ENCODE measurements around the gene WDR36. TPM values are rescaled to one million over a fixed set of nuclear protein-coding genes. Genes with fewer than 3 reads are reported as not detected.
A peak's percentile ranks its signal among the peaks of the same experiment; 100 is the strongest.

WDR36 gene
- total and polyA plus RNA-seq, 2 of the 13 experiments (the other 11 are each of a cell fraction or from before 2014, with no cell fraction given) = 18.2 to 40.6 TPM

- TF ChIP-seq ZBTB33 (CRISPR knock-in tag; IDR thresholded peaks at IDR 0.05) (no peak), FOXM1 (CRISPR knock-in tag; IDR thresholded peaks at IDR 0.05) (no peak)
These were observed 30.5 kb upstream of the WDR36 start (continued) for GRCh38 chr5:111061618-111062017.

- intact Hi-C loops (cut with micrococcal nuclease; ENCODE audit: unreplicated experiment) (loop anchor here (1.0 to 10.0 kb wide), 2 partner anchors 199 to 307 kb away; no protein-coding TSS in a partner anchor), in situ Hi-C loops (cut with HindIII; ENCODE audit: extremely low pct_ligation_motif_present, low pct_unique_long_range_greater_than_20kb) (loop anchor here (10.0 kb wide), 1 partner anchor 309 kb away; no protein-coding TSS in a partner anchor)
- BruUV-seq (replicated peaks) = no TSS peak
- H3K27me3 ChIP-seq (ENCODE audit: control insufficient read depth in 1 of 2, insufficient read depth in 2 of 2, low read length in 2 of 2) = peaks cover 0 to 3% of the 10 kb centered on the region in 2 experiments; a peak in 2 of 5 replicates
- H3K4me1 ChIP-seq (ENCODE audit: insufficient read depth, low read length) = no peaks in the 10 kb centered on the region
- no peaks in the 10 kb centered on the region for H3K9me3 ChIP-seq (ENCODE audit: low read length)
- ATAC-seq (peak; percentile 77), DNase-seq (ENCODE audit: low spot score) (peak; percentile 31), FAIRE-seq (peak; percentile 47)
- ChIA-PET POLR2A (no interaction called here), CTCF (ENCODE audit: low intra/inter-chr PET ratio, low total read pairs) (interaction anchor here (2.3 kb wide), 1 partner anchor 307 kb away, joined by 7 read pairs; no protein-coding TSS in a partner anchor)
- 0% methylated on average over 3 of the region's 3 CpGs for WGBS (ENCODE audit: low lambda C conversion rate)
- H3K36me3 ChIP-seq (replicated peaks in 1 of 2; ENCODE audit: control insufficient read depth in 1 of 2, insufficient read depth in 2 of 2, low read length in 2 of 2) = no peaks in the 10 kb centered on the region
- H3K9ac ChIP-seq (ENCODE audit: insufficient read depth, low read depth, low read length) = no peak overlapping the region
- H3K4me2 ChIP-seq (ENCODE audit: low read depth, low read length) = no peak overlapping the region
- TF ChIP-seq STAG1 (CRISPR knock-in tag; IDR thresholded peaks at IDR 0.05) (peak; percentile 60), SMC3 (IDR thresholded peaks at IDR 0.05; ENCODE audit: low read length) (peak; percentile 64), NRL (CRISPR knock-in tag; IDR thresholded peaks at IDR 0.05; ENCODE audit: borderline replicate concordance) (no peak), ARID5B (CRISPR knock-in tag; IDR thresholded peaks at IDR 0.05) (0 out of 2 replicates have a peak, but pooled peaks have one; percentile 24), CTCF (CRISPR knock-in tag; IDR thresholded peaks at IDR 0.05) (peak; percentile 64)
- no peaks in the 10 kb centered on the region for H3K79me2 ChIP-seq (ENCODE audit: insufficient read depth, low read length)
- no peaks in the 10 kb centered on the region for H4K20me1 ChIP-seq (ENCODE audit: insufficient read depth, low read length)
- no peak overlapping the region for H2AFZ ChIP-seq (ENCODE audit: low read length)
- no peak overlapping the region for H3K27ac ChIP-seq (ENCODE audit: extremely low read length, insufficient read depth, low read length)
- no peak overlapping the region for H3K4me3 ChIP-seq (replicated peaks in 1 of 3; ENCODE audit: insufficient read depth in 1 of 3, low read depth in 2 of 3, low read length in 3 of 3)
These were observed 28.3 kb upstream of the WDR36 start for GRCh38 chr5:111063709-111064322.
